ENCODE results near the gene MYL10. TPM values are rescaled to one million over a fixed set of nuclear protein-coding genes. Genes with fewer than 3 reads are reported as not detected.
A peak's percentile ranks its signal among the peaks of the same experiment; 100 is the strongest.

The MYL10 gene
- total RNA-seq, 2 experiments from 2014 or later = not detected

- ChIA-PET POLR2A (no interaction called here), CTCF (ENCODE audit: unreplicated experiment) (no interaction called here)
- no peak overlapping the region for H3K4me3 ChIP-seq (ENCODE audit: low read depth, low read length, poor library complexity, severe bottlenecking)
- no peaks in the 10 kb centered on the region for H3K9me2 ChIP-seq (ENCODE audit: insufficient read depth, low read length)
- H3K4me2 ChIP-seq (ENCODE audit: low read length) = no peak overlapping the region
- no peak overlapping the region for H3K27ac ChIP-seq (ENCODE audit: low read depth, low read length, poor library complexity, severe bottlenecking)
- H3K79me2 ChIP-seq (ENCODE audit: insufficient read depth, low read depth, low read length) = no peaks in the 10 kb centered on the region
- H3K9me3 ChIP-seq (ENCODE audit: low read length) = no peaks in the 10 kb centered on the region
- H4K20me1 ChIP-seq (ENCODE audit: insufficient read depth, low read length) = no peaks in the 10 kb centered on the region
- H3K36me3 ChIP-seq (ENCODE audit: insufficient read depth, low read length) = no peaks in the 10 kb centered on the region
- TF ChIP-seq CTCF (conservative IDR thresholded peaks at IDR 0.05; ENCODE audit: low read length) (no peak), EZH2phosphoT487 (IDR thresholded peaks at IDR 0.05; ENCODE audit: borderline replicate concordance, low read depth, low read length) (no peak)
- no peak overlapping the region for H2AFZ ChIP-seq (ENCODE audit: low read length)
- BruUV-seq (replicated peaks) = no TSS peak
- no peak for DNase-seq (ENCODE audit: low spot score)
- intact Hi-C loops (cut with micrococcal nuclease; ENCODE audit: unreplicated experiment) = no loop called here
- H3K4me1 ChIP-seq (ENCODE audit: insufficient read depth, low read length, poor library complexity, severe bottlenecking) = no peaks in the 10 kb centered on the region
Observed at GRCh38 chr7:101626069-101626671, 2.9 kb downstream of the MYL10 start.

- intact Hi-C loops (cut with micrococcal nuclease; ENCODE audit: unreplicated experiment) = no loop called here
- Histone ChIP-seq H3K36me3 (ENCODE audit: insufficient read depth, low read length) (no peaks in the 10 kb centered on the region), H3K9me3 (ENCODE audit: low read length) (no peaks in the 10 kb centered on the region), H3K4me1 (ENCODE audit: insufficient read depth, low read length, poor library complexity, severe bottlenecking) (no peaks in the 10 kb centered on the region), H4K20me1 (ENCODE audit: insufficient read depth, low read length) (no peaks in the 10 kb centered on the region), H3K4me3 (ENCODE audit: low read depth, low read length, poor library complexity, severe bottlenecking) (no peak overlapping the region), H3K9me2 (ENCODE audit: insufficient read depth, low read length) (no peaks in the 10 kb centered on the region), H2AFZ (ENCODE audit: low read length) (no peak overlapping the region), H3K27ac (ENCODE audit: low read depth, low read length, poor library complexity, severe bottlenecking) (no peak overlapping the region), H3K4me2 (ENCODE audit: low read length) (no peak overlapping the region), H3K79me2 (ENCODE audit: insufficient read depth, low read depth, low read length) (no peaks in the 10 kb centered on the region)
- ChIA-PET POLR2A (no interaction called here), CTCF (ENCODE audit: unreplicated experiment) (interaction anchor here (0.6 kb wide), 1 partner anchor 251 kb away, joined by 7 read pairs; no protein-coding TSS in a partner anchor)
- no TSS peak for BruUV-seq (replicated peaks)
- peak; percentile 10 for DNase-seq (ENCODE audit: low spot score)
- TF ChIP-seq CTCF (conservative IDR thresholded peaks at IDR 0.05; ENCODE audit: low read length) (0 out of 2 replicates have a peak, but pooled peaks have one; percentile 10), EZH2phosphoT487 (IDR thresholded peaks at IDR 0.05; ENCODE audit: borderline replicate concordance, low read depth, low read length) (no peak)
Observed at GRCh38 chr7:101625031-101625791, 3.9 kb downstream of the MYL10 start.
